Astrocyte (in vitro differentiated cells and primary cell): ENCODE measurements around the gene SHC4.

Experiments used
- EZH2 ChIP-seq: IDR thresholded peaks from 2 replicates; pipeline ENCODE4 v1.6.1; 2012; ENCODE audit warnings: mild to moderate bottlenecking, low read length, inconsistent platforms; ENCODE audit not compliant: insufficient read depth
- TF ChIP-seq, protein P1 (sequence below): IDR thresholded peaks from 2 replicates; pipeline ENCODE4 v1.5.1; 2011; ENCODE audit warnings: low read depth, mild to moderate bottlenecking, inconsistent platforms, low read length, moderate library complexity; ENCODE audit not compliant: insufficient read depth

DNA sequence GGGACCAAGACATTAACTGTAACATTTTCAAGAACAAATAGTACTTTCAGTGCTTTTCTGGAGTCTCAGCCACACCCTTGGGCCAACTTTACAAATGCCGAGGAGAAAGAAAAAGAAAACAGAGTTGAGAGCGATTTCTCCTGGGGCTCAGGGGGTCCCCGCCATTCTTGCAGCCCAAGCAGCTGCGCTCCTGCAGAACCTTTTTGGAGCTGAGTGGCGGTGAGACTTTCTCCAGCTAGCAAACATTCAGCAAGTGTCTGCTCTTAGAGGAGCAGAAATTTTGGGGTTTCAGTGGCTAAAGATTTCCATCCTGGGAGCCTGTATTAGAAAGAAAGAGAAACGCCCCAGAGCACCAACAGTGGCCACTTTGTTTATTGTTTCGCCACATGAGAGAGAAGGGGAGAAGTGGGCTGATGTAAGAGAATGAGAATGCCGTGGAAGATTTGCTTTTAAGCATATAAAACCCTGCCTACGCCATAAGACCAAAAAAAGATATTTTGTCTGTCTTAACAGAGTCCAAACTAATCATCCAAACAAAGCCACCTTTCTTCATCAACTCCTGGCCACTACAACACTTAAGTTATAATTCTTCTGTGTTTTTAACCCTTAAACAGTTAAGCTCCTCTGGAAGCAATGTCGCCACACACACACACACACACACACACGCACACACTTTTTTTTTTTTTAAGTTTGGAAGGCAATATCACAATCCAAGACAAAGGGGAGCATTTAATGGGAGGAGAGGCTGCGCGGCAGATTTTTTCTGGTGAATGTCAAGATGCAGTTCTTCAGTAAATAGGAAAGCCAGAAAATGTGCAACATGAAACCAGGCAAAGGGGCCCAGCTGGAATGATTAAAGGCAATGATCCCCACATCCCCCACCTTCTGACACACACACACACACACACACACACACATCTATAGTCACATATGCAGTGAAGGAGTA is 66.6 kb downstream of the SHC4 start:
- TF ChIP-seq, protein P1, sequence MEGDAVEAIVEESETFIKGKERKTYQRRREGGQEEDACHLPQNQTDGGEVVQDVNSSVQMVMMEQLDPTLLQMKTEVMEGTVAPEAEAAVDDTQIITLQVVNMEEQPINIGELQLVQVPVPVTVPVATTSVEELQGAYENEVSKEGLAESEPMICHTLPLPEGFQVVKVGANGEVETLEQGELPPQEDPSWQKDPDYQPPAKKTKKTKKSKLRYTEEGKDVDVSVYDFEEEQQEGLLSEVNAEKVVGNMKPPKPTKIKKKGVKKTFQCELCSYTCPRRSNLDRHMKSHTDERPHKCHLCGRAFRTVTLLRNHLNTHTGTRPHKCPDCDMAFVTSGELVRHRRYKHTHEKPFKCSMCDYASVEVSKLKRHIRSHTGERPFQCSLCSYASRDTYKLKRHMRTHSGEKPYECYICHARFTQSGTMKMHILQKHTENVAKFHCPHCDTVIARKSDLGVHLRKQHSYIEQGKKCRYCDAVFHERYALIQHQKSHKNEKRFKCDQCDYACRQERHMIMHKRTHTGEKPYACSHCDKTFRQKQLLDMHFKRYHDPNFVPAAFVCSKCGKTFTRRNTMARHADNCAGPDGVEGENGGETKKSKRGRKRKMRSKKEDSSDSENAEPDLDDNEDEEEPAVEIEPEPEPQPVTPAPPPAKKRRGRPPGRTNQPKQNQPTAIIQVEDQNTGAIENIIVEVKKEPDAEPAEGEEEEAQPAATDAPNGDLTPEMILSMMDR, result no peak
- no peak for TF ChIP-seq EZH2
